ENCODE results near the gene DENND6B.

DENND6B gene

GRCh38 chr22:50264104-50264745 is 62.6 kb downstream of the DENND6B start:
- no CpG with 5 or more reads among the region's 15 CpGs for WGBS (ENCODE audit: extremely low coverage, insufficient coverage, insufficient read length)
- no peak overlapping the region for H3K4me2 ChIP-seq (ENCODE audit: low read length)
- H3K14ac ChIP-seq (ENCODE audit: low read length) = no peak overlapping the region
- no peak overlapping the region for H3K4ac ChIP-seq (ENCODE audit: low read depth, low read length)
- no peak overlapping the region for H2BK120ac ChIP-seq (ENCODE audit: insufficient read depth, low read length, poor library complexity)
- H3K4me3 ChIP-seq (ENCODE audit: low read depth, low read length) = no peak overlapping the region
- no peak overlapping the region for H4K91ac ChIP-seq (ENCODE audit: low read depth, low read length)
- peaks cover 20% of the 10 kb centered on the region for H3K27me3 ChIP-seq (ENCODE audit: insufficient read depth, low read length)
- H3K79me1 ChIP-seq (ENCODE audit: low read length) = no peaks in the 10 kb centered on the region
- no peak overlapping the region for H4K8ac ChIP-seq (ENCODE audit: low read depth, low read length)
- peaks cover 2 to 9% of the 10 kb centered on the region in 2 experiments for H3K4me1 ChIP-seq (ENCODE audit: control insufficient read depth in 1 of 2, insufficient read depth in 2 of 2, low read length in 2 of 2)
- H3K23ac ChIP-seq (ENCODE audit: low read length) = no peak overlapping the region
- H4K12ac ChIP-seq (ENCODE audit: low read depth, low read length) = no peak overlapping the region
- no peak overlapping the region for H2AFZ ChIP-seq (ENCODE audit: insufficient read depth, low read length, poor library complexity)
- no peak for DNase-seq
- no peaks in the 10 kb centered on the region for H3K79me2 ChIP-seq (ENCODE audit: control insufficient read depth, insufficient read depth, low read length, poor library complexity)
- peaks cover 14% of the 10 kb centered on the region for H3K9me3 ChIP-seq (ENCODE audit: insufficient read depth, low read depth, low read length)
- no peak overlapping the region for H3K9ac ChIP-seq (ENCODE audit: low read length)
- H3K27ac ChIP-seq (ENCODE audit: low read depth, low read length) = no peak overlapping the region
- H3K18ac ChIP-seq (ENCODE audit: low read length) = no peak overlapping the region
- no peak overlapping the region for H2BK5ac ChIP-seq (ENCODE audit: low read depth, low read length, poor library complexity)
- H3K36me3 ChIP-seq (ENCODE audit: control insufficient read depth in 1 of 2, insufficient read depth in 2 of 2, low read length in 2 of 2) = no peaks in the 10 kb centered on the region
- no peak overlapping the region for H2BK12ac ChIP-seq (ENCODE audit: low read length)
- no peak overlapping the region for H2AK5ac ChIP-seq (ENCODE audit: low read length)

DNA sequence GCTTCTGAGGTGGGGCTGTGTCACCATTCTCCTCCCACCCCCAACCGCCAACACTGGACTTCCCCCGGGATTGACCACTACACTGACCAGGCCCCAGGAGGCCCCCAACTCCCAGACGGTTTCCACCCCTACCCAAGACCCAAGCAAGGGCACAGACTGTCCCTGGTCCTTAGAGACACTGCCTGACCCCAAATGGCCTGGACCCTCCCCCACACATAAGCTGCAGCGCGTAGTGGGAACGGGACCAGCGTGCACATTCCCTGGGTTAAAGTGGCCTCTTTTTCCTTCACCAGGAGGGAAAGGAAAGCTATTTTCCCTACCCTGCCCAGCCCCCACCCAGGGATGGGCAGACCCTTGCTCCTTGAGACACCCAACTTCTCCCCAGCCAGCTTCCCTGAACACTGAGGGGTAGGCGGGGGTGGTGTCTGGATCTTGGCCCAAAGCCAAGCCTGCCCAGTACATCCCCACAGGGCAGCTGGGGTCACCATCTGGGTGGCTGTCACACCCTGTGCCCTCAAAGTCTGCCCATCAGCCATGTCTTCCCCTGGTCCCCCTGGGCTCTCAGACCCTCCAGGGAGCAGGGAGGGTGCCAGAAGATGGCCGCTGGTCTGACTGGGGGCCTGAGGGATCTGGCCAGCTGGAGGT is 63.7 kb downstream of the DENND6B start:
- H2BK12ac ChIP-seq (ENCODE audit: low read length) = no peak overlapping the region
- H3K9me3 ChIP-seq (ENCODE audit: insufficient read depth, low read depth, low read length) = peaks cover 10% of the 10 kb centered on the region
- no peak for DNase-seq
- no peaks in the 10 kb centered on the region for H3K36me3 ChIP-seq (ENCODE audit: control insufficient read depth in 1 of 2, insufficient read depth in 2 of 2, low read length in 2 of 2)
- H3K79me1 ChIP-seq (ENCODE audit: low read length) = no peaks in the 10 kb centered on the region
- no CpG with 5 or more reads among the region's 9 CpGs for WGBS (ENCODE audit: extremely low coverage, insufficient coverage, insufficient read length)
- H3K14ac ChIP-seq (ENCODE audit: low read length) = no peak overlapping the region
- no peak overlapping the region for H4K8ac ChIP-seq (ENCODE audit: low read depth, low read length)
- H2BK120ac ChIP-seq (ENCODE audit: insufficient read depth, low read length, poor library complexity) = no peak overlapping the region
- no peak overlapping the region for H2BK5ac ChIP-seq (ENCODE audit: low read depth, low read length, poor library complexity)
- H3K27ac ChIP-seq (ENCODE audit: low read depth, low read length) = no peak overlapping the region
- no peak overlapping the region for H3K4ac ChIP-seq (ENCODE audit: low read depth, low read length)
- H4K12ac ChIP-seq (ENCODE audit: low read depth, low read length) = no peak overlapping the region
- no peak overlapping the region for H3K4me2 ChIP-seq (ENCODE audit: low read length)
- H2AK5ac ChIP-seq (ENCODE audit: low read length) = no peak overlapping the region
- H3K79me2 ChIP-seq (ENCODE audit: control insufficient read depth, insufficient read depth, low read length, poor library complexity) = no peaks in the 10 kb centered on the region
- no peak overlapping the region for H3K4me3 ChIP-seq (ENCODE audit: low read depth, low read length)
- H3K4me1 ChIP-seq (ENCODE audit: control insufficient read depth in 1 of 2, insufficient read depth in 2 of 2, low read length in 2 of 2) = peaks cover 3 to 9% of the 10 kb centered on the region in 2 experiments
- H3K23ac ChIP-seq (ENCODE audit: low read length) = no peak overlapping the region
- no peak overlapping the region for H3K9ac ChIP-seq (ENCODE audit: low read length)
- no peak overlapping the region for H3K18ac ChIP-seq (ENCODE audit: low read length)
- H2AFZ ChIP-seq (ENCODE audit: insufficient read depth, low read length, poor library complexity) = no peak overlapping the region
- H4K91ac ChIP-seq (ENCODE audit: low read depth, low read length) = no peak overlapping the region
- H3K27me3 ChIP-seq (ENCODE audit: insufficient read depth, low read length) = peaks cover 9% of the 10 kb centered on the region

DNA sequence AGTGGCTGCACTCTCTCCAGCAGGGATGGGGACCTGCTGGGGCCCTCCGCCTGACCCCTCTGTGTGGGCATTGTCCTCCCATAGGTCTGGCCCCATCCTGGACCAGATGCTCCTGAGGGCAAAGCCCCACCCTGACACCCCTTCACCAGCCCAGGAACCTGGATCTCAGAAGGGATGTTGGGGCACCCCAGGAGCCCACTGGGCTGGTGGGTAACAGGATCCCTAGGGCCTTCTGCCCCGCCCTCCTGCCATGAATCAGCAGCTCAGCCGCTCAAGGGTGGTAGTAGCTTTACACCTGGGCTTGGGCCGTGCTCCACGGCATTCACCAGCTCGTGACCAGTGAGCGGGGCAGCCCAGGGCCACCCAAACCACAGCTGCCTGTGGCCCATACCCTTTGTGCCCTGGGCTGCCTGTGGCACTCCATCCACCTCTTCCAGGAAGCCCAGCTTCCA is 64.3 kb downstream of the DENND6B start:
- no peak for DNase-seq
- Histone ChIP-seq H3K4ac (ENCODE audit: low read depth, low read length) (no peak overlapping the region), H2AK5ac (ENCODE audit: low read length) (no peak overlapping the region), H3K4me1 (ENCODE audit: control insufficient read depth in 1 of 2, insufficient read depth in 2 of 2, low read length in 2 of 2) (peaks cover 10 to 13% of the 10 kb centered on the region in 2 experiments), H3K9me3 (ENCODE audit: insufficient read depth, low read depth, low read length) (peaks cover 10% of the 10 kb centered on the region), H4K91ac (ENCODE audit: low read depth, low read length) (no peak overlapping the region), H3K36me3 (ENCODE audit: control insufficient read depth in 1 of 2, insufficient read depth in 2 of 2, low read length in 2 of 2) (no peaks in the 10 kb centered on the region), H3K27ac (ENCODE audit: low read depth, low read length) (no peak overlapping the region), H4K12ac (ENCODE audit: low read depth, low read length) (no peak overlapping the region), H2BK120ac (ENCODE audit: insufficient read depth, low read length, poor library complexity) (no peak overlapping the region), H3K4me3 (ENCODE audit: low read depth, low read length) (no peak overlapping the region), H3K4me2 (ENCODE audit: low read length) (no peak overlapping the region), H3K79me1 (ENCODE audit: low read length) (no peaks in the 10 kb centered on the region), H3K79me2 (ENCODE audit: control insufficient read depth, insufficient read depth, low read length, poor library complexity) (no peaks in the 10 kb centered on the region), H2BK12ac (ENCODE audit: low read length) (no peak overlapping the region), H3K27me3 (ENCODE audit: insufficient read depth, low read length) (peaks cover 9% of the 10 kb centered on the region), H3K23ac (ENCODE audit: low read length) (no peak overlapping the region), H2BK5ac (ENCODE audit: low read depth, low read length, poor library complexity) (no peak overlapping the region), H3K9ac (ENCODE audit: low read length) (no peak overlapping the region), H3K18ac (ENCODE audit: low read length) (no peak overlapping the region), H3K14ac (ENCODE audit: low read length) (no peak overlapping the region), H2AFZ (ENCODE audit: insufficient read depth, low read length, poor library complexity) (no peak overlapping the region), H4K8ac (ENCODE audit: low read depth, low read length) (no peak overlapping the region)
- WGBS (ENCODE audit: extremely low coverage, insufficient coverage, insufficient read length) = no CpG with 5 or more reads among the region's 7 CpGs

GRCh38 chr22:50261615-50262459 is 65.0 kb downstream of the DENND6B start, which contains the start of gene MAPK12:
TSS of gene MAPK12 (minus strand) at chr22:50261683. CDS start at chr22:50261509, 174 bp downstream.
- no peak within 1 kb of the TSS for H3K27ac ChIP-seq (ENCODE audit: low read depth, low read length)
- H2AFZ ChIP-seq (ENCODE audit: insufficient read depth, low read length, poor library complexity) = peak within 1 kb of the TSS; percentile 35
- no peak within 1 kb of the TSS for H3K23ac ChIP-seq (ENCODE audit: low read length)
- no peaks in the 10 kb centered on the region for H3K79me2 ChIP-seq (ENCODE audit: control insufficient read depth, insufficient read depth, low read length, poor library complexity)
- H2BK5ac ChIP-seq (ENCODE audit: low read depth, low read length, poor library complexity) = no peak within 1 kb of the TSS
- H3K36me3 ChIP-seq (ENCODE audit: control insufficient read depth in 1 of 2, insufficient read depth in 2 of 2, low read length in 2 of 2) = no peaks in the 10 kb centered on the region
- no peak within 1 kb of the TSS for H4K8ac ChIP-seq (ENCODE audit: low read depth, low read length)
- no peak within 1 kb of the TSS for H4K91ac ChIP-seq (ENCODE audit: low read depth, low read length)
- H3K14ac ChIP-seq (ENCODE audit: low read length) = no peak within 1 kb of the TSS
- no peaks in the 10 kb centered on the region for H3K79me1 ChIP-seq (ENCODE audit: low read length)
- peaks cover 16 to 19% of the 10 kb centered on the region in 2 experiments for H3K4me1 ChIP-seq (ENCODE audit: control insufficient read depth in 1 of 2, insufficient read depth in 2 of 2, low read length in 2 of 2)
- H3K4ac ChIP-seq (ENCODE audit: low read depth, low read length) = no peak within 1 kb of the TSS
- H3K4me2 ChIP-seq (ENCODE audit: low read length) = peak within 1 kb of the TSS; percentile 74
- no CpG with 5 or more reads among the region's 61 CpGs for WGBS (ENCODE audit: extremely low coverage, insufficient coverage, insufficient read length)
- H3K9ac ChIP-seq (ENCODE audit: low read length) = no peak within 1 kb of the TSS
- no peak within 1 kb of the TSS for H2BK120ac ChIP-seq (ENCODE audit: insufficient read depth, low read length, poor library complexity)
- H2BK12ac ChIP-seq (ENCODE audit: low read length) = no peak within 1 kb of the TSS
- no peak within 1 kb of the TSS for H3K18ac ChIP-seq (ENCODE audit: low read length)
- H3K4me3 ChIP-seq (ENCODE audit: low read depth, low read length) = peak within 1 kb of the TSS; percentile 61
- H4K12ac ChIP-seq (ENCODE audit: low read depth, low read length) = no peak within 1 kb of the TSS
- DNase-seq = no peak
- peaks cover 4% of the 10 kb centered on the region for H3K9me3 ChIP-seq (ENCODE audit: insufficient read depth, low read depth, low read length)
- no peak within 1 kb of the TSS for H2AK5ac ChIP-seq (ENCODE audit: low read length)
- peaks cover 9% of the 10 kb centered on the region for H3K27me3 ChIP-seq (ENCODE audit: insufficient read depth, low read length)

Measured in trophoblast cell (in vitro differentiated cells and primary cell).